Heart right ventricle (tissue), 16 donors: ENCODE results near the gene DISP2. TPM values are rescaled to one million over a fixed set of nuclear protein-coding genes. Genes with fewer than 3 reads are reported as not detected.

Source experiments
- ATAC-seq, 8 donors: fragments of 200-7000 bp; cut with Tn5 transposase; one replicate each; pipeline ENCODE4 v1.9.1; 2020; ENCODE audit warnings: mild to moderate bottlenecking in 8 of 8, moderate library complexity in 8 of 8, moderate number of reproducible peaks in 1 of 8
- DNase-seq, 2 donors: peaks; one replicate each; pipeline ENCODE4 v3.0.0-alpha.2; 2020
- H3K27ac ChIP-seq, 10 donors: fragments of 200-600 bp; sonication (generic) in 2 of 10; one replicate each; pipeline versions ENCODE4 v1.5.0 to v1.8.0; 2020 to 2022; ENCODE audit warnings: mild to moderate bottlenecking in 3 of 10
- H3K27me3 ChIP-seq, 7 donors: fragments of 200-600 bp; one replicate each; pipeline ENCODE4 v1.8.0; 2021 to 2022; ENCODE audit warnings: mild to moderate bottlenecking in 2 of 7
- H3K36me3 ChIP-seq, 9 donors: fragments of 200-600 bp; sonication (generic) in 1 of 9; one replicate each; pipeline versions ENCODE4 v1.5.0 to v1.8.0; 2020 to 2022; ENCODE audit warnings: mild to moderate bottlenecking in 2 of 9
- H3K4me1 ChIP-seq, 9 donors: fragments of 200-600 bp; sonication (generic) in 1 of 9; one replicate each; pipeline versions ENCODE4 v1.5.0 to v1.8.0; 2020 to 2022; ENCODE audit warnings: mild to moderate bottlenecking in 4 of 9
- H3K4me3 ChIP-seq, 10 donors: fragments of 200-600 bp; sonication (generic) in 2 of 10; one replicate each; pipeline versions ENCODE4 v1.5.0 to v1.8.0; 2020 to 2022; ENCODE audit warnings: mild to moderate bottlenecking in 7 of 10, moderate library complexity in 2 of 10
- H3K9me3 ChIP-seq, 11 donors: fragments of 200-600 bp in 10 of 11; sonication (generic) in 2 of 11; one replicate each; pipeline versions ENCODE4 v1.5.0 to v1.8.0; 2013 to 2022; ENCODE audit warnings: mild to moderate bottlenecking in 2 of 11, control low read depth in 1 of 11, moderate library complexity in 1 of 11
- WGBS, 2 donors: extraction: QIAGEN DNeasy Blood & Tissue Kit; methylation state at CpG; one replicate each; pipeline ENCODE4 v1.1.7; 2013; ENCODE audit warnings: inconsistent platforms in 1 of 2; 5-methylcytosine and 5-hydroxymethylcytosine counted together
- intact Hi-C, 10 donors: fragments of 100-400 bp; cut with DNase I; formaldehyde crosslinking; loops; one replicate each; pipeline versions ENCODE4 v1.11.1 to v1.14.2; 2022
- polyA plus RNA-seq, 2 donors: library from polyadenylated mRNA; stranded (reverse); fragments of 200-250 nt; gene quantifications; one replicate each; pipeline ENCODE4 v1.2.3, GENCODE V29; 2013
- total RNA-seq, 10 donors: library from RNA; stranded (reverse); fragmentation: NEBNext Ultra II Directional in 3 of 10; extraction: Animal tissue kit (Norgen Biotek cat#: 25700) in 3 of 10; gene quantifications; one replicate each; pipeline versions ENCODE4 v1.2.1 to v1.2.4, GENCODE V29; 2021 to 2023
- TF ChIP-seq, protein P1 (sequence below), 9 donors: fragments of 200-600 bp; sonication (generic) in 2 of 9; IDR thresholded peaks; one replicate each; pipeline versions ENCODE4 v1.5.0 to v1.8.0; 2021 to 2022; ENCODE audit warnings: antibody characterized with exemption in 9 of 9, mild to moderate bottlenecking in 5 of 9, moderate library complexity in 1 of 9
- donor health status: Arrhythmogenic right ventricular cardiomyopathy.
- donor health status: ischemic (EF 13 %, LVEDD 7.1; RV severe dilation, severe dysfunction).
- donor health status: healthy with polysubstance abuse.
- donor health status: DM: no; HTN: yes; CAD: no.
- donor health status: DM: no; HTN: no; CAD: no.
- donor health status: ischemic (EF 25% LVEDD 6.9; RV normal size, moderate dysfunction).
- donor health status: ischemic (EF 25% LVEDD 5.7; RV mildly dilated, moderate dysfunction).
- donor health status: healthy.
- donor health status: DM: yes; HTN: yes; CAD: no.
- donor health status: Ischemic cardiomyopathy.
- donor health status: ischemic (EF 35%, LVEDD 5.7; RV mildly dilated, moderate dysfunction).
- donor health status: nonischemic (EF 11% LVEDD 7.7; RV severe dilation, severe dysfunction).
- donor health status: DM: yes; HTN: yes; CAD: no.
- donor health status: PGD.
- donor health status: ischemic (EF 29% LVEDD 5.4; RV normal size, mild dysfunction).
- donor health status: nonischemic (EF 23%, LVEDD 6.1; RV moderate dilation, normal function).

The DISP2 gene
- total and polyA plus RNA-seq, 12 donors, result 0.08 to 2.7 (median 0.71) TPM

DNA sequence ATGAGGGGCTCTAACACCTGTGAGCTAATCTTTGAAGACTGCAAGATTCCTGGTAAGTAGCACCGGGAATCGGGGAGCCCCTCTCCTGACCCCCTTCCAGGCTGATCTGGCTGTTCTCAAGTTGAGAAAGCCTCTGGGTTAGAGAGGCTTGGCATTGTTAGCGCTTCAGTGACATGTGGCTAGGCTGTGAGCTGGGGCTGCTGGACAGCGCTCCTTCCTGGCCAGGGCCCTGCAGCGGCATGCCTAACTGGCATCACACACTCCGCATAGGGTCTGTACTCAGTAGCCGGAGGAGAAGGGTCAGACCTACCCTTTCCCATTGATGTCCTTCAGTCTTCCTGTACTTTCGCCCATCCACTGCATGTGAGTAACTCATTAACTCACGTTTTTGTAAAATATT lies 55.0 kb downstream of the DISP2 start:
- 94 to 95% methylated on average over 9 of the region's 9 CpGs for WGBS, 2 donors
- Histone ChIP-seq H3K4me3 (no peak overlapping the region), H3K27ac (no peak overlapping the region), H3K9me3 (no peaks in the 10 kb centered on the region), H3K4me1 (no peaks in the 10 kb centered on the region), H3K36me3 (peaks cover 0 to 100% (median 49%) of the 10 kb centered on the region in 9 donors), H3K27me3 (no peaks in the 10 kb centered on the region)
- ATAC-seq, result no peak
- no peak for DNase-seq
- TF ChIP-seq, protein P1, sequence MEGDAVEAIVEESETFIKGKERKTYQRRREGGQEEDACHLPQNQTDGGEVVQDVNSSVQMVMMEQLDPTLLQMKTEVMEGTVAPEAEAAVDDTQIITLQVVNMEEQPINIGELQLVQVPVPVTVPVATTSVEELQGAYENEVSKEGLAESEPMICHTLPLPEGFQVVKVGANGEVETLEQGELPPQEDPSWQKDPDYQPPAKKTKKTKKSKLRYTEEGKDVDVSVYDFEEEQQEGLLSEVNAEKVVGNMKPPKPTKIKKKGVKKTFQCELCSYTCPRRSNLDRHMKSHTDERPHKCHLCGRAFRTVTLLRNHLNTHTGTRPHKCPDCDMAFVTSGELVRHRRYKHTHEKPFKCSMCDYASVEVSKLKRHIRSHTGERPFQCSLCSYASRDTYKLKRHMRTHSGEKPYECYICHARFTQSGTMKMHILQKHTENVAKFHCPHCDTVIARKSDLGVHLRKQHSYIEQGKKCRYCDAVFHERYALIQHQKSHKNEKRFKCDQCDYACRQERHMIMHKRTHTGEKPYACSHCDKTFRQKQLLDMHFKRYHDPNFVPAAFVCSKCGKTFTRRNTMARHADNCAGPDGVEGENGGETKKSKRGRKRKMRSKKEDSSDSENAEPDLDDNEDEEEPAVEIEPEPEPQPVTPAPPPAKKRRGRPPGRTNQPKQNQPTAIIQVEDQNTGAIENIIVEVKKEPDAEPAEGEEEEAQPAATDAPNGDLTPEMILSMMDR (IDR thresholded peaks at IDR 0.05), result no peak
- intact Hi-C loops, result loop anchor here in 2 of 10 donors (5.0 to 10.0 kb wide), 2 partner anchors 48 to 51 kb away; no protein-coding TSS in a partner anchor

DNA sequence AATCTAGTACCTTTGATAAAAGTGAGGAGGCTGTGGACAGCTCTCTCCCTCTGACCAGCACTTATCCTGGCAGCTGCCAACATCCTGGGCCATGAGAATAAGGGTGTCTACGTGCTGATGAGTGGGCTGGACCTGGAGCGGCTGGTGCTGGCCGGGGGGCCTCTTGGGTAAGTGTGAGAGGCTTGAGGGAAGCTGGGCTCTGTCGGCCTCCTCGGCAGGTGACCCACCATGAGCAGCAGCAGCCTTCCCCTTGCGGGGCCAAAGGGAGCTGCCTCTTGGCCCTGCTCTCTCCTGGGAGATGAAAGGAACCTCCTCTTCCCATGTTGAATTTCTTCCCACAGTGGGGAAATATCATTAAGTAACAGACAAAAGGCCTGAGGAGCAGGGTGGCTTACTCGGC lies 56.8 kb downstream of the DISP2 start:
- ATAC-seq (no peak), DNase-seq (no peak)
- peaks cover 0 to 98% (median 42%) of the 10 kb centered on the region in 9 donors for H3K36me3 ChIP-seq
- intact Hi-C loops, result loop anchor here in 2 of 10 donors (5.0 to 10.0 kb wide), 2 partner anchors 50 to 53 kb away; no protein-coding TSS in a partner anchor
- no peaks in the 10 kb centered on the region for H3K27me3 ChIP-seq
- TF ChIP-seq, protein P1 (IDR thresholded peaks at IDR 0.05), result no peak
- 65 to 70% methylated on average over 7 of the region's 7 CpGs for WGBS, 2 donors
- H3K9me3 ChIP-seq, result no peaks in the 10 kb centered on the region
- H3K27ac ChIP-seq, result no peak overlapping the region
- peaks cover 0 to 2% (median under 1%) of the 10 kb centered on the region in 9 donors for H3K4me1 ChIP-seq
- H3K4me3 ChIP-seq, result no peak overlapping the region

DNA sequence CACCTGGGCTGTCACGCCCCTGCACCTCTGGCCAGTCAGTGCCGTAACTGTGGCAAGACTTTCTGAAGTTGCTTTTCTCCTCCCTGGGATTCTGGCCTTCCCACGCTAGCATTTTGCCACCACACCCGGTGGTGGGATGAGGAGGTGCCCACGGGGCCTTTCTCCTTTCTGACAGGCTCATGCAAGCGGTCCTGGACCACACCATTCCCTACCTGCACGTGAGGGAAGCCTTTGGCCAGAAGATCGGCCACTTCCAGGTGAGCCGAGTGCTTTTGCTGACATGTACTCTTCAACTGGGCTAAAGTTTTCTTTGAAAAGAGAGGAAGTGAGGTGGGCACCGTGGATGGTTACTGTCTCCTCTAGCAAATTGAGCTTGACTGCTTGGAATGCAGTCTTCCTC lies 57.2 kb downstream of the DISP2 start:
- no peak for ATAC-seq
- TF ChIP-seq, protein P1 (IDR thresholded peaks at IDR 0.05), result no peak
- H3K4me3 ChIP-seq, result no peak overlapping the region
- no peaks in the 10 kb centered on the region for H3K9me3 ChIP-seq
- DNase-seq, result no peak
- H3K4me1 ChIP-seq, result peaks cover 0 to 6% (median 4%) of the 10 kb centered on the region in 9 donors
- no peaks in the 10 kb centered on the region for H3K27me3 ChIP-seq
- H3K36me3 ChIP-seq, result peaks cover 0 to 94% (median 42%) of the 10 kb centered on the region in 9 donors
- H3K27ac ChIP-seq, result no peak overlapping the region
- WGBS, 2 donors, result 92 to 93% methylated on average over 10 of the region's 10 CpGs
- intact Hi-C loops, result loop anchor here in 1 of 10 donors (10.0 kb wide), 1 partner anchor 50 kb away; no protein-coding TSS in a partner anchor

DNA sequence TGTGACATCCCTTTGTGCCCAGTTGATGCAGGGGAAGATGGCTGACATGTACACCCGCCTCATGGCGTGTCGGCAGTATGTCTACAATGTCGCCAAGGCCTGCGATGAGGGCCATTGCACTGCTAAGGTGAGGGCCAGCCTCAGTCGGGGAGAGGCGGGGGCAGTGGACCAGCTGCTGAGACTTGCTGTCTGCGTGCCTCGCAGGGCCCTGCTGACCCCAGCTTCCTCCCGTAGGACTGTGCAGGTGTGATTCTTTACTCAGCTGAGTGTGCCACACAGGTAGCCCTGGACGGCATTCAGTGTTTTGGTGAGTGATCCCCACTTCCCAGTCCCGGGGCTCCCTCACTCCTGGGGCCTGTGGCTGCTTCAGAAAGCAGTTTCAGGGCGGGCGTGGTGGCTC lies 58.0 kb downstream of the DISP2 start:
- no peak for ATAC-seq
- WGBS, 2 donors, result 96% methylated on average over 14 of the region's 14 CpGs
- intact Hi-C loops, result loop anchor here in 1 of 10 donors (10.0 kb wide), 1 partner anchor 51 kb away; no protein-coding TSS in a partner anchor

More for the DNA sequence above, 58.0 kb downstream of the DISP2 start:
- Histone ChIP-seq H3K4me3 (no peak overlapping the region), H3K27ac (no peak overlapping the region), H3K36me3 (peaks cover 0 to 86% (median 38%) of the 10 kb centered on the region in 9 donors), H3K4me1 (peaks cover 0 to 15% (median 13%) of the 10 kb centered on the region in 9 donors), H3K9me3 (no peaks in the 10 kb centered on the region), H3K27me3 (no peaks in the 10 kb centered on the region)
- no peak for DNase-seq
- TF ChIP-seq, protein P1 (IDR thresholded peaks at IDR 0.05), result no peak
